HepG2 (cell line): ENCODE measurements around the gene BRSK2.

ENCODE experiments used
- CEBPB ChIP-seq: IDR thresholded peaks from 2 replicates; pipeline ENCODE4 v1.6.1; 2011; ENCODE audit warnings: low read depth, low read length, improper control_type of control experiment, borderline replicate concordance
- EED ChIP-seq: sonication (generic); formaldehyde crosslinking; IDR thresholded peaks from 2 replicates; pipeline ENCODE4 v1.5.0; 2020; ENCODE audit warnings: mild to moderate bottlenecking, missing genetic modification reagents
- SP1 ChIP-seq, 2 experiments: fragments of 450-650 bp in 1 of 2; sonication (generic) in 1 of 2; formaldehyde crosslinking in 1 of 2; IDR thresholded peaks; 2 replicates each; pipeline versions ENCODE4 v1.4.0 to v1.6.1; 2016 to 2020; ENCODE audit warnings: missing genetic modification reagents in 1 of 2
- TP53 ChIP-seq: sonication (generic); formaldehyde crosslinking; conservative IDR thresholded peaks from 2 replicates; pipeline ENCODE4 v1.4.0; 2020; ENCODE audit warnings: missing genetic modification reagents
- ZNF256 ChIP-seq: sonication (generic); formaldehyde crosslinking; conservative IDR thresholded peaks from 2 replicates; pipeline ENCODE4 v1.4.0; 2020; ENCODE audit warnings: missing genetic modification reagents
- ZNF264 ChIP-seq: sonication (generic); formaldehyde crosslinking; IDR thresholded peaks from 2 replicates; pipeline ENCODE4 v1.4.0; 2020; ENCODE audit warnings: missing genetic modification reagents
- ZNF570 ChIP-seq: sonication (generic); formaldehyde crosslinking; IDR thresholded peaks from 2 replicates; pipeline ENCODE4 v1.4.0; 2020; ENCODE audit warnings: mild to moderate bottlenecking, missing genetic modification reagents, borderline replicate concordance
- ZNF883 ChIP-seq: sonication (generic); formaldehyde crosslinking; IDR thresholded peaks from 2 replicates; pipeline ENCODE4 v1.5.1; 2020; ENCODE audit warnings: mild to moderate bottlenecking, missing genetic modification reagents; ENCODE audit errors: not compliant biosample characterization
- TF ChIP-seq, protein P1 (sequence below): sonication (generic); formaldehyde crosslinking; IDR thresholded peaks from 2 replicates; pipeline ENCODE4 v1.8.1; 2022; ENCODE audit warnings: low read depth, mild to moderate bottlenecking, missing genetic modification reagents
- TF ChIP-seq, protein P2 (sequence below): sonication (generic); formaldehyde crosslinking; IDR thresholded peaks from 2 replicates; pipeline ENCODE4 v1.5.0; 2020; ENCODE audit warnings: mild to moderate bottlenecking, missing genetic modification reagents, moderate library complexity

DNA sequence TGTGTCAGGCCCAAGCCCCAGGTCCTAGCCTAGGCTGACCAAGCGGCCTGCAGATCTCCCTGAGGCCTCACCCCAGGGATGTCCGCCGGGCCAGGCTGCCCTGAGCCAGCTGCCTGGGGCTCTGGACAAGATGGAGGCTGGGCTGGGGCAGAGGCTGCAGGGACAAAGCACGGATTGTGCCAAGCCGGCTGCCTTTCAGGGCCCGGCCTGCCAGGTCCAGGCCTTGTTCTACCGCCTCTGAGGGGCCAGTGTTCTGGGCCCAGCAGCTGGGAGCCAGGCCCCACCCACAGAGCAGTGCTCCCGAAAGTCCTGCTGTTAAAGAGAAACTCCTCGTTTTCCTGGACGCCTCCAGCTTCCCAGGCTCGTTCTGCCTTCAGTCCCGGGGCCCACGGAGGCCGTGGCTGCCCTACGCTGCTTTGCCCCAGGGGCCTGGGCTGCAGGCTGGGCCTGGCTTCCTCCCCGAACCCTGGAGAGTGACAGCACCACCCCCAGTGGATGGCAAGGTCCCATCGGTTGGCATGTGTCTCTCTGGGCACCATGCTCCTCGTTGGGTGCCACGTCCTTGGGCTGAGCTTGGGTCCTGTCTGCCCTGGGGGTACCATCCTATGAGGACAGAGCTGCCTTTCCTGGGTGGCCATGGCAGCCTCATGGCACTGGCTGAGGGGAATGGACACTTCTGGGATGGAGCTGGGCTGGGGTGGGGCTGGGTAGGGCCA is 7.6 kb downstream of the BRSK2 start:
- TF ChIP-seq ZNF570 (CRISPR knock-in tag): no peak
- no peak for TF ChIP-seq EED
- TF ChIP-seq CEBPB: no peak
- no peak for TF ChIP-seq ZNF264
- no peak for TF ChIP-seq ZNF883
- TF ChIP-seq, protein P1, sequence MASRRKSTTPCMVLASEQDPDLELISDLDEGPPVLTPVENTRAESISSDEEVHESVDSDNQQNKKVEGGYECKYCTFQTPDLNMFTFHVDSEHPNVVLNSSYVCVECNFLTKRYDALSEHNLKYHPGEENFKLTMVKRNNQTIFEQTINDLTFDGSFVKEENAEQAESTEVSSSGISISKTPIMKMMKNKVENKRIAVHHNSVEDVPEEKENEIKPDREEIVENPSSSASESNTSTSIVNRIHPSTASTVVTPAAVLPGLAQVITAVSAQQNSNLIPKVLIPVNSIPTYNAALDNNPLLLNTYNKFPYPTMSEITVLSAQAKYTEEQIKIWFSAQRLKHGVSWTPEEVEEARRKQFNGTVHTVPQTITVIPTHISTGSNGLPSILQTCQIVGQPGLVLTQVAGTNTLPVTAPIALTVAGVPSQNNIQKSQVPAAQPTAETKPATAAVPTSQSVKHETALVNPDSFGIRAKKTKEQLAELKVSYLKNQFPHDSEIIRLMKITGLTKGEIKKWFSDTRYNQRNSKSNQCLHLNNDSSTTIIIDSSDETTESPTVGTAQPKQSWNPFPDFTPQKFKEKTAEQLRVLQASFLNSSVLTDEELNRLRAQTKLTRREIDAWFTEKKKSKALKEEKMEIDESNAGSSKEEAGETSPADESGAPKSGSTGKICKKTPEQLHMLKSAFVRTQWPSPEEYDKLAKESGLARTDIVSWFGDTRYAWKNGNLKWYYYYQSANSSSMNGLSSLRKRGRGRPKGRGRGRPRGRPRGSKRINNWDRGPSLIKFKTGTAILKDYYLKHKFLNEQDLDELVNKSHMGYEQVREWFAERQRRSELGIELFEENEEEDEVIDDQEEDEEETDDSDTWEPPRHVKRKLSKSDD: no peak
- TF ChIP-seq ZNF256 (CRISPR knock-in tag): no peak
- TF ChIP-seq, protein P2, sequence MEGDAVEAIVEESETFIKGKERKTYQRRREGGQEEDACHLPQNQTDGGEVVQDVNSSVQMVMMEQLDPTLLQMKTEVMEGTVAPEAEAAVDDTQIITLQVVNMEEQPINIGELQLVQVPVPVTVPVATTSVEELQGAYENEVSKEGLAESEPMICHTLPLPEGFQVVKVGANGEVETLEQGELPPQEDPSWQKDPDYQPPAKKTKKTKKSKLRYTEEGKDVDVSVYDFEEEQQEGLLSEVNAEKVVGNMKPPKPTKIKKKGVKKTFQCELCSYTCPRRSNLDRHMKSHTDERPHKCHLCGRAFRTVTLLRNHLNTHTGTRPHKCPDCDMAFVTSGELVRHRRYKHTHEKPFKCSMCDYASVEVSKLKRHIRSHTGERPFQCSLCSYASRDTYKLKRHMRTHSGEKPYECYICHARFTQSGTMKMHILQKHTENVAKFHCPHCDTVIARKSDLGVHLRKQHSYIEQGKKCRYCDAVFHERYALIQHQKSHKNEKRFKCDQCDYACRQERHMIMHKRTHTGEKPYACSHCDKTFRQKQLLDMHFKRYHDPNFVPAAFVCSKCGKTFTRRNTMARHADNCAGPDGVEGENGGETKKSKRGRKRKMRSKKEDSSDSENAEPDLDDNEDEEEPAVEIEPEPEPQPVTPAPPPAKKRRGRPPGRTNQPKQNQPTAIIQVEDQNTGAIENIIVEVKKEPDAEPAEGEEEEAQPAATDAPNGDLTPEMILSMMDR (CRISPR knock-in tag): no peak
- TF ChIP-seq SP1 (IDR thresholded peaks at IDR 0.05): no peak
- no peak for TF ChIP-seq SP1 (CRISPR knock-in tag; IDR thresholded peaks at IDR 0.05)
- TF ChIP-seq TP53 (CRISPR knock-in tag): no peak
